GM23248 (cell line): ENCODE measurements around the gene CYB5R2. TPM values are rescaled to one million over a fixed set of nuclear protein-coding genes. Genes with fewer than 3 reads are reported as not detected.

Experiments used
- DNase-seq: peaks from one replicate; pipeline ENCODE4 v3.0.0-alpha.2; 2015
- H2AFZ ChIP-seq: fragments of 200-600 bp; sonication (generic); 2 replicates; pipeline ENCODE4 v1.6.1; 2016; ENCODE audit warnings: antibody characterized with exemption
- H3F3A ChIP-seq: fragments of 200-600 bp; sonication (generic); 2 replicates; pipeline ENCODE4 v1.6.1; 2016; ENCODE audit warnings: mild to moderate bottlenecking, antibody characterized with exemption, mixed run types; ENCODE audit not compliant: insufficient read depth
- H3K27ac ChIP-seq: fragments of 200-600 bp; sonication (generic); 2 replicates; pipeline ENCODE4 v1.5.1; 2016; ENCODE audit warnings: mild to moderate bottlenecking
- H3K27me3 ChIP-seq: fragments of 200-600 bp; sonication (generic); replicated peaks from 2 replicates; pipeline ENCODE4 v1.6.1; 2016; ENCODE audit warnings: mild to moderate bottlenecking; ENCODE audit not compliant: insufficient read depth
- H3K36me3 ChIP-seq: fragments of 200-600 bp; sonication (generic); 2 replicates; pipeline ENCODE4 v1.6.1; 2016; ENCODE audit warnings: low read depth, mild to moderate bottlenecking
- H3K4me1 ChIP-seq: fragments of 200-600 bp; sonication (generic); 2 replicates; pipeline ENCODE4 v1.6.1; 2016; ENCODE audit warnings: mild to moderate bottlenecking; ENCODE audit not compliant: insufficient read depth
- H3K4me2 ChIP-seq: fragments of 200-600 bp; sonication (generic); one replicate; pipeline ENCODE4 v1.6.1; 2016; ENCODE audit warnings: mild to moderate bottlenecking; ENCODE audit not compliant: unreplicated experiment
- H3K4me3 ChIP-seq: fragments of 200-600 bp; sonication (generic); 2 replicates; pipeline ENCODE4 v1.5.1; 2016; ENCODE audit warnings: mild to moderate bottlenecking
- H3K79me2 ChIP-seq: fragments of 200-600 bp; sonication (generic); 2 replicates; pipeline ENCODE4 v1.6.1; 2016; ENCODE audit warnings: mild to moderate bottlenecking; ENCODE audit not compliant: insufficient read depth
- H3K9ac ChIP-seq: fragments of 200-600 bp; sonication (generic); 2 replicates; pipeline ENCODE4 v1.6.1; 2016; ENCODE audit warnings: mild to moderate bottlenecking
- H3K9me2 ChIP-seq: fragments of 200-600 bp; sonication (generic); 2 replicates; pipeline ENCODE4 v1.6.1; 2016; ENCODE audit warnings: mixed run types, mild to moderate bottlenecking, moderate library complexity; ENCODE audit not compliant: insufficient read depth
- H3K9me3 ChIP-seq: fragments of 200-600 bp; sonication (generic); one replicate; pipeline ENCODE4 v1.6.1; 2017; ENCODE audit warnings: low read depth
- H4K20me1 ChIP-seq: fragments of 200-600 bp; sonication (generic); 2 replicates; pipeline ENCODE4 v1.6.0; 2016; ENCODE audit not compliant: insufficient read depth
- EZH2 ChIP-seq: fragments of 200-600 bp; sonication (generic); IDR thresholded peaks from 2 replicates; pipeline ENCODE4 v1.6.1; 2018; ENCODE audit warnings: antibody characterized with exemption, mild to moderate bottlenecking; ENCODE audit not compliant: insufficient read depth, poor library complexity, severe bottlenecking
- EZH2phosphoT487 ChIP-seq: fragments of 200-600 bp; sonication (generic); IDR thresholded peaks from 2 replicates; pipeline ENCODE4 v1.6.1; 2018; ENCODE audit warnings: antibody characterized with exemption, moderate library complexity, mild to moderate bottlenecking, low read depth; ENCODE audit not compliant: insufficient read depth
- WGBS, 2 experiments: methylation state at CpG; one replicate each; pipeline ENCODE4 v1.1.6; 2015 to 2017; ENCODE audit warnings: low lambda C conversion rate in 2 of 2, low coverage in 1 of 2; ENCODE audit errors: missing lambda C conversion rate in 2 of 2; 5-methylcytosine and 5-hydroxymethylcytosine counted together
- in situ Hi-C: fragments of 300-500 bp; cut with MboI; formaldehyde crosslinking; loops from 2 replicates; pipeline ENCODE4 v1.15.0; 2020
- polyA plus RNA-seq: library from polyadenylated mRNA; unstranded; fragments of >200 nt; fragmentation: Nextera tagmentation; extraction: Ambion mirVana; gene quantifications from 2 replicates; pipeline ENCODE4 v1.2.1, GENCODE V29; 2016
- total RNA-seq: library from RNA; depleted of rRNA; stranded (reverse); fragments of >200 nt; shearing (Covaris generic); gene quantifications from 2 replicates; pipeline ENCODE4 v1.2.3, GENCODE V29; 2014

The CYB5R2 gene
- total and polyA plus RNA-seq, 2 experiments from 2014 or later: 6.2 to 16.4 TPM

DNA sequence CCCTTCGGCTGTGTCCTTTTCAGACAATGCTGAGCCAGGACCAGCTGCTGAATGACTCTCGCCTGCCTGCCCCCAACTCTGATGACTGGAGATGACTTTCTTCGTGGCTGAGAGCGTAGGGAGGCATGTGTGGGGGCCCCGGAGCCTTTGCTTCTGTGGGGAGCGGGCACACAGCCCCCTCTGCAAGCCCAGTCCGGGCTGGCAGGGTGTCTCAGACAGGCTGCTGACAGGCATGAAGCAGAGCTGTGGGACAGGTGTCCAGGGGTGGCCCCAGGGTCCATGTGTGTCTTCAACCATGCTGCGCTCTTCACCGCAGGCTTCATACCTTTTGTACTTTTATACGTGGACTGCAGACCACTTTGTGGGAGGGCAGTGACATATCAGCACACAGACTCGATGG is 16.6 kb downstream of the CYB5R2 start:
- Histone ChIP-seq H4K20me1 (no peaks in the 10 kb centered on the region), H3F3A (no peaks in the 10 kb centered on the region), H3K27me3 (no peaks in the 10 kb centered on the region), H3K4me2 (no peak overlapping the region), H3K4me3 (no peak overlapping the region), H3K9ac (no peak overlapping the region), H3K79me2 (no peaks in the 10 kb centered on the region), H3K4me1 (no peaks in the 10 kb centered on the region), H3K27ac (no peak overlapping the region), H3K9me2 (no peaks in the 10 kb centered on the region), H3K36me3 (no peaks in the 10 kb centered on the region), H3K9me3 (no peaks in the 10 kb centered on the region), H2AFZ (no peak overlapping the region)
- no peak for DNase-seq
- WGBS, 2 experiments: 78 to 82% methylated on average over 11 of the region's 11 CpGs
- in situ Hi-C loops: no loop called here
- TF ChIP-seq EZH2phosphoT487 (no peak), EZH2 (no peak)

GRCh38 chr11:7655253-7656217 is 17.8 kb downstream of the CYB5R2 start:
- Histone ChIP-seq H4K20me1 (no peaks in the 10 kb centered on the region), H3F3A (no peaks in the 10 kb centered on the region), H3K27ac (no peak overlapping the region), H3K9me3 (no peaks in the 10 kb centered on the region), H3K9me2 (no peaks in the 10 kb centered on the region), H3K4me1 (no peaks in the 10 kb centered on the region), H3K9ac (no peak overlapping the region), H3K27me3 (no peaks in the 10 kb centered on the region), H3K36me3 (no peaks in the 10 kb centered on the region), H2AFZ (no peak overlapping the region), H3K79me2 (no peaks in the 10 kb centered on the region), H3K4me3 (no peak overlapping the region), H3K4me2 (no peak overlapping the region)
- DNase-seq: no peak
- TF ChIP-seq EZH2: no peak
- no peak for TF ChIP-seq EZH2phosphoT487
- in situ Hi-C loops: no loop called here
- 73 to 77% methylated on average over 14 of the region's 14 CpGs for WGBS, 2 experiments

GRCh38 chr11:7654195-7654705 is 19.1 kb downstream of the CYB5R2 start:
- Histone ChIP-seq H2AFZ (no peak overlapping the region), H3K4me2 (no peak overlapping the region), H3K9me2 (no peaks in the 10 kb centered on the region), H3K9me3 (no peaks in the 10 kb centered on the region), H3K36me3 (no peaks in the 10 kb centered on the region), H3K27me3 (no peaks in the 10 kb centered on the region), H3K79me2 (no peaks in the 10 kb centered on the region), H3K27ac (no peak overlapping the region), H3K4me1 (no peaks in the 10 kb centered on the region), H4K20me1 (no peaks in the 10 kb centered on the region), H3K9ac (no peak overlapping the region), H3F3A (no peaks in the 10 kb centered on the region), H3K4me3 (no peak overlapping the region)
- TF ChIP-seq EZH2phosphoT487 (no peak), EZH2 (no peak)
- DNase-seq: no peak
- in situ Hi-C loops: loop anchor here (5.0 kb wide), 1 partner anchor 82 kb away; no protein-coding TSS in a partner anchor
- 81 to 86% methylated on average over 4 of the region's 4 CpGs for WGBS, 2 experiments

- Histone ChIP-seq H3K27ac (no peak overlapping the region), H3K36me3 (no peaks in the 10 kb centered on the region), H3K79me2 (no peaks in the 10 kb centered on the region), H3K4me2 (no peak overlapping the region), H4K20me1 (no peaks in the 10 kb centered on the region), H3K9me3 (no peaks in the 10 kb centered on the region), H3K4me1 (no peaks in the 10 kb centered on the region), H3F3A (no peaks in the 10 kb centered on the region), H3K4me3 (no peak overlapping the region), H3K9ac (no peak overlapping the region), H3K9me2 (no peaks in the 10 kb centered on the region), H2AFZ (no peak overlapping the region), H3K27me3 (no peaks in the 10 kb centered on the region)
- 88% methylated on average over 9 of the region's 9 CpGs for WGBS, 2 experiments
- no peak for DNase-seq
- TF ChIP-seq EZH2 (no peak), EZH2phosphoT487 (no peak)
- in situ Hi-C loops: loop anchor here (5.0 kb wide), 1 partner anchor 79 kb away; no protein-coding TSS in a partner anchor
These were observed 21.6 kb downstream of the CYB5R2 start for GRCh38 chr11:7651700-7652099.
